Endometrial microvascular endothelial cells (primary cell): Measurements from ENCODE around the gene TEP1. TPM values are rescaled to one million over a fixed set of nuclear protein-coding genes. Genes with fewer than 3 reads are reported as not detected.
"Not testable (repeated sequence)": the region's sequence is repeated elsewhere in the genome, so short reads cannot be mapped to it uniquely, and the experiment has no call there.

Source experiments
- in situ Hi-C: cut with HindIII; loops from 2 replicates; pipeline ENCODE4 v1.10.0; 2017; ENCODE audit warnings: low sequenced_read_pairs, low pct_unique_long_range_greater_than_20kb; ENCODE audit errors: inconsistent ontology term
- total RNA-seq: library from RNA; depleted of rRNA; stranded (reverse); fragments of >200 nt; gene quantifications from one replicate; pipeline ENCODE4 v1.2.3, GENCODE V29; 2015; ENCODE audit errors: inconsistent ontology term

The TEP1 gene
- 15.3 TPM for total RNA-seq

GRCh38 chr14:20412876-20413743 lies at the start of gene TEP1:
TSS of gene TEP1 (minus strand) at chr14:20413501. CDS start at chr14:20408439, 5,062 bp downstream.
- in situ Hi-C loops, result no loop called here

DNA sequence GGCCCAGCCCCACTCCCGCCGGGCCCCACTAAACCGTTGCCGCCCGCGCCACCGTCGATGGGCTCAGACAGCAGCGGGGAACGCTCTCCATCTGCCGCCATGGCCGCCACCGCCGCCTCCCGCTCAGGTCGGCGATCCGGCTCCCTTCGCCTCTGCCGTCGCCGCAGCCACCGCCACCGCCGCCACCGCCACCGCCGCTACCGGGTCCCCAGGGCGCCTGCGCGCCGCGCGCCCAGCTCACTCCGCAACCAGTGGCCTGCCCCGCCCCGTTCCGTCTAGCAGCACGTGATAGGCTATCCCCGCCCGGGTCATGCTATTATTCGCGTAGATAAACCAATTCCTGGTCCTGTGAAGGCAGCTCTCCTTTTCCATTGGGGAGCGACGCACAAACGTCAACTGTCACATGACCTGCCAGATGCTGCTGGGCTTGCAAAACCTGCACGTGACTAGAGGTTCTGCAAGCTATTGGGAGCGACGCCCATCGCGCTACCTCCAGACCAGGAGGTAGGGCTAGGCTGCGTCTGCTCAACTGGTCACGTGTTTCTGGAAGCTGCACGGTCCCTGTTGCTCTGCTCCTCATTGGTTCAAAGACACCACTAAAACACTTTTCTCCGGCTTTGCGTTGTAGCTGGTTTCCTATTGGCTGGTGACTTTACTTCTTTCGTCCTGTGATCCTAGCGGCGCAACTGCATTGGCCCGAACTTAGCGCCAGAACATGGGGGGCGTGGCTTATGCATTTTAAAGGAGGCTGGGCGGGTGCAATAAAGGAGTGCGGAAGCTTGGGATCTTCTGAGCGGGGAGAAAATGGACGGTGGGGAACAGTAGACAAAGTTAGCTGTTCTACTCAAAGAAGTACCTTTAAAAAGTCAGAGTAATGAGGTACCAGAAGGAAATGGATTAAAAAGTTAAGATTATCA lies 48.2 kb upstream of the TEP1 start, which contains the start of gene PIP4P1:
Gene PIP4P1, minus strand, starts transcription at position 210 of the 917 bp plus-strand sequence. Its CDS starts 109 bp downstream, at position 101.
- in situ Hi-C loops, result no loop called here

DNA sequence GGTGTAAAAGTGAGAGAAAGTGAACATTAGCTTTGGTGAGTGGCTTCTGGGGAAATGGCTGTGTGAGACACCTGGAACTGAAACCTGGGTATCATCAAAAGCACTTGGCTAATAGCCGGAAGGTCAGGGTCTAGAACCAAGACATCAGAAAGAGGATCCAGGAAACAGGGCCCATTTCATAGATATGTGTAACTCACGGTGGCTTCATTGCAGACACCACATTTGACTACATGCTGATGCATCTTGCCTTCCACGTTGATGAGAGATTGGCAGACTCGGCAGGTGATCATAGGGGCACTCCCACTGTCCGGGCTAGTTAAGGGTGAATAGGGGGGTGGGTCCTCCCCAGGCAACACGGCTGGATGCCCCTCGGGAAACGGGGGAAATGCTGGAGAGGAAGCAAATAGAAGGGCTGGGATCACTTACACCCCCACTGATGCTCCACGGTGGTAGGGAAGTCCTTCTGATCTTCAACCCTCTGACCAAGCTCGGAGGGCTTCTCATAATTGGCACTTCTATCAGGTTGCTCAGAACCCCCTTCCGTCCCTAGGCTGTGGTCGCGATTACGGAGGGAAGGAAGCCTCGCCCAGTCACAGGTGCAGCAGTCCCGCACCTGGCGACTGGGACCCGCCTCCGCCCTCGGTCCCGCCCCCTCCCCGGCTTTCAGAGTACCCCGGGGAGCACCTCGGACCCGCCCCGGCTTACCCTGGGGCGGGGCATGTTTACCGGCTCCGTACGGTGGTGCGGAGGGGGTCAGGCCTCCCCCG lies 47.3 kb upstream of the TEP1 start:
- in situ Hi-C loops, result no loop called here

GRCh38 chr14:20458031-20458789 lies 44.9 kb upstream of the TEP1 start:
- in situ Hi-C loops, result no loop called here

GRCh38 chr14:20456971-20457370 lies 43.7 kb upstream of the TEP1 start:
- in situ Hi-C loops, result no loop called here

- in situ Hi-C loops, result no loop called here
Measured at GRCh38 chr14:20455355-20456300, 42.3 kb upstream of the TEP1 start.

GRCh38 chr14:20454516-20455354 lies 41.4 kb upstream of the TEP1 start, which contains the start of the genes APEX1 and OSGEP:
TSS of gene APEX1 (plus strand) at chr14:20455226. CDS start at chr14:20455646, 420 bp downstream.
TSS of gene OSGEP (minus strand) at chr14:20454812. CDS start at chr14:20454683, 129 bp downstream.
- in situ Hi-C loops, result no loop called here

DNA sequence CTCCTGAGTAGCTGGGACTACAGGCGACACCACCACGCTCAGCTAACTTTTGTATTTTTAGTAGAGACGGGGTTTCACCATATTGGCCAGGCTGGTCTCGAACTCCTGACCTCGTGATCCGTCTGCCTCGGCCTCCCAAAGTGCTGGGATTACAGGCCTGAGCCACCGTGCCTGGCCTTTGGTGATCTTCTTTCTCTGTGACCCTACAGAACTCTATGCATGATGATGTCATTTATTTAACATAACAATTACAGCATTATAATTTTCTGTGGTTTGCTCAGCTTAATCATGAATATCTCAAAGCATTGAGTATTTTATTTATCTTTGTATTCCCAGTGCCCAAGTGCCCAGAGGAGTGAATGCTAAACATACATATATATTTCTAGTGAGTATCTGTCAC lies 39.5 kb upstream of the TEP1 start:
- in situ Hi-C loops, result not testable (repeated sequence)

DNA sequence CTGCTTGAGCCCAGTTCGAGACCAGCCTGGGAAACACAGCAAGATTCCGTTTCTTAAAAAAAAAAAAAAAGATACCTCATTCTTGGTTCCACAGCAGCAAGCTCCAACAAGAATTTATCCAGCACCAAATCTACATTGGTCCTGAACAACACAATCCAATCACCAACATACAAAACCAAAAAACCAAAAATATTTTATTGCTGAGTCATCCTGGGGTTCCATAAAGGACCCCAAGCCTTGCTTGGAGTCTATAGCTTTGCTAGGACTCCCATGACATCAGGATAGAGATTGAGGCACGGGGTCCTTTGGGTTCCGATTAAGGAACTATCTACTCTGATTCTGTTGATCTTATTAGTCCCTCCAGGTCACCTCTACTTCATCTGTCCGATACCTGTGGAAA lies 33.6 kb upstream of the TEP1 start:
- in situ Hi-C loops, result no loop called here

GRCh38 chr14:20443650-20444049 lies 30.3 kb upstream of the TEP1 start:
- in situ Hi-C loops, result not testable (repeated sequence)

GRCh38 chr14:20441461-20441860 lies 28.2 kb upstream of the TEP1 start:
- in situ Hi-C loops, result no loop called here

- in situ Hi-C loops, result no loop called here
Measured at GRCh38 chr14:20440882-20441281, 27.6 kb upstream of the TEP1 start.

GRCh38 chr14:20440465-20440864 lies 27.2 kb upstream of the TEP1 start:
- in situ Hi-C loops, result no loop called here

- in situ Hi-C loops, result no loop called here
Measured at GRCh38 chr14:20438664-20439063, 25.4 kb upstream of the TEP1 start.

- in situ Hi-C loops, result no loop called here
Measured at GRCh38 chr14:20436363-20436755, 23.1 kb upstream of the TEP1 start.
